GM23338 (cell line): ENCODE results near the gene UBE2E2. TPM values are rescaled to one million over a fixed set of nuclear protein-coding genes. Genes with fewer than 3 reads are reported as not detected.

Source experiments
- ATAC-seq: fragments of 200-7000 bp; cut with Tn5 transposase; 3 replicates; pipeline ENCODE4 v1.9.1; 2020
- DNase-seq: peaks from one replicate; pipeline ENCODE4 v3.0.0-alpha.2; 2015; ENCODE audit warnings: low spot score
- H2AFZ ChIP-seq: fragments of 200-600 bp; sonication (generic); 2 replicates; pipeline ENCODE4 v1.8.0; 2016; ENCODE audit warnings: antibody characterized with exemption, mild to moderate bottlenecking, moderate library complexity
- H3F3A ChIP-seq: fragments of 200-600 bp; sonication (generic); replicated peaks from 2 replicates; pipeline ENCODE4 v1.8.0; 2017; ENCODE audit warnings: antibody characterized with exemption, mixed run types, low read depth
- H3K27ac ChIP-seq: fragments of 200-600 bp; sonication (generic); 2 replicates; pipeline ENCODE4 v1.6.1; 2016; ENCODE audit warnings: low read depth
- H3K27me3 ChIP-seq: fragments of 200-600 bp; sonication (generic); 2 replicates; pipeline ENCODE4 v1.8.0; 2016; ENCODE audit warnings: mild to moderate bottlenecking, mixed run types, moderate library complexity; ENCODE audit not compliant: insufficient read depth
- H3K36me3 ChIP-seq: fragments of 200-600 bp; sonication (generic); 2 replicates; pipeline ENCODE4 v1.8.0; 2016; ENCODE audit warnings: mild to moderate bottlenecking; ENCODE audit not compliant: insufficient read depth
- H3K4me1 ChIP-seq: fragments of 200-600 bp; sonication (generic); 2 replicates; pipeline ENCODE4 v1.8.0; 2016; ENCODE audit warnings: mild to moderate bottlenecking, moderate library complexity; ENCODE audit not compliant: insufficient read depth
- H3K4me2 ChIP-seq: fragments of 200-600 bp; sonication (generic); 2 replicates; pipeline ENCODE4 v1.7.1; 2017; ENCODE audit warnings: mixed run types
- H3K4me3 ChIP-seq: fragments of 200-600 bp; sonication (generic); 2 replicates; pipeline ENCODE4 v1.6.1; 2016; ENCODE audit warnings: mixed run types
- H3K79me2 ChIP-seq: fragments of 200-600 bp; sonication (generic); replicated peaks from 2 replicates; pipeline ENCODE4 v1.8.0; 2017; ENCODE audit warnings: mild to moderate bottlenecking; ENCODE audit not compliant: insufficient read depth
- H3K9me2 ChIP-seq: fragments of 200-600 bp; sonication (generic); 2 replicates; pipeline ENCODE4 v1.8.0; 2017; ENCODE audit not compliant: insufficient read depth
- H4K20me1 ChIP-seq: fragments of 200-600 bp; sonication (generic); replicated peaks from 2 replicates; pipeline ENCODE4 v1.8.0; 2017; ENCODE audit warnings: mild to moderate bottlenecking; ENCODE audit not compliant: insufficient read depth
- H3K27ac Mint-ChIP-seq: 2 replicates; pipeline ENCODE4 v1.8.0; 2020; ENCODE audit warnings: inconsistent platforms, mild to moderate bottlenecking, moderate library complexity, mixed read lengths
- H3K27me3 Mint-ChIP-seq: 3 replicates; pipeline ENCODE4 v1.8.0; 2022; ENCODE audit warnings: low read depth, mild to moderate bottlenecking, moderate library complexity, mixed read lengths, inconsistent platforms; ENCODE audit not compliant: insufficient read depth, poor library complexity
- H3K36me3 Mint-ChIP-seq: 3 replicates; pipeline ENCODE4 v1.8.0; 2021; ENCODE audit warnings: low read depth, mild to moderate bottlenecking, inconsistent platforms, moderate library complexity, mixed read lengths
- H3K4me1 Mint-ChIP-seq: 3 replicates; pipeline ENCODE4 v1.8.0; 2020; ENCODE audit warnings: mild to moderate bottlenecking, inconsistent platforms, mixed read lengths
- H3K4me3 Mint-ChIP-seq: 3 replicates; pipeline ENCODE4 v1.8.0; 2021; ENCODE audit warnings: moderate library complexity, mild to moderate bottlenecking, inconsistent platforms, mixed read lengths
- H3K9me3 Mint-ChIP-seq: 3 replicates; pipeline ENCODE4 v1.8.0; 2020; ENCODE audit warnings: moderate library complexity, mild to moderate bottlenecking, inconsistent platforms, mixed read lengths
- CREB1 ChIP-seq: fragments of 250-450 bp; sonication (Bioruptor Pico); IDR thresholded peaks from 2 replicates; pipeline ENCODE4 v1.5.0; 2020; ENCODE audit warnings: low read depth, mild to moderate bottlenecking, moderate library complexity
- EZH2 ChIP-seq: fragments of 200-600 bp; sonication (generic); IDR thresholded peaks from one replicate; pipeline ENCODE4 v1.8.0; 2017; ENCODE audit warnings: antibody characterized with exemption, mild to moderate bottlenecking, low read depth; ENCODE audit not compliant: unreplicated experiment
- EZH2phosphoT487 ChIP-seq: fragments of 200-600 bp; sonication (generic); IDR thresholded peaks from one replicate; pipeline ENCODE4 v1.8.1; 2018; ENCODE audit warnings: antibody characterized with exemption; ENCODE audit not compliant: unreplicated experiment
- JUNB ChIP-seq: IDR thresholded peaks from one replicate; pipeline ENCODE4 v1.6.1; 2016; ENCODE audit warnings: antibody characterized with exemption; ENCODE audit not compliant: unreplicated experiment
- NANOG ChIP-seq: IDR thresholded peaks from 2 replicates; pipeline ENCODE4 v1.6.1; 2016; ENCODE audit warnings: antibody characterized with exemption, borderline replicate concordance
- POLR2AphosphoS5 ChIP-seq: IDR thresholded peaks from 2 replicates; pipeline ENCODE4 v1.6.1; 2016; ENCODE audit warnings: antibody characterized with exemption, low read depth
- STAT1 ChIP-seq: IDR thresholded peaks from one replicate; pipeline ENCODE4 v1.6.1; 2016; ENCODE audit warnings: antibody characterized with exemption; ENCODE audit not compliant: unreplicated experiment
- ZNF114 ChIP-seq: fragments of 250-450 bp; sonication (Bioruptor Pico); IDR thresholded peaks from 2 replicates; pipeline ENCODE4 v1.5.0; 2020; ENCODE audit warnings: mild to moderate bottlenecking, moderate library complexity
- ZNF331 ChIP-seq: fragments of 250-450 bp; sonication (Bioruptor Pico); IDR thresholded peaks from 2 replicates; pipeline ENCODE4 v1.5.0; 2020; ENCODE audit warnings: low read depth, mild to moderate bottlenecking, moderate library complexity
- polyA plus RNA-seq: library from polyadenylated mRNA; unstranded; fragments of >200 nt; fragmentation: Nextera tagmentation; extraction: Ambion mirVana; gene quantifications from 2 replicates; pipeline ENCODE4 v1.2.1, GENCODE V29; 2016
- total RNA-seq: library from RNA; depleted of rRNA; stranded (reverse); fragments of >200 nt; shearing (Covaris generic); gene quantifications from 2 replicates; pipeline ENCODE4 v1.2.3, GENCODE V29; 2014
- TF ChIP-seq, protein P1 (sequence below), 2 experiments: fragments of 200-600 bp in 1 of 2; sonication (generic) in 1 of 2; conservative IDR thresholded peaks; 2 replicates each; pipeline versions ENCODE4 v1.5.1 to v1.6.1; 2016 to 2017; ENCODE audit warnings: antibody characterized with exemption in 2 of 2, low read depth in 2 of 2, mild to moderate bottlenecking in 2 of 2, moderate library complexity in 1 of 2
- TF ChIP-seq, protein P2 (sequence below): IDR thresholded peaks from one replicate; pipeline ENCODE4 v1.6.1; 2018; ENCODE audit warnings: antibody characterized with exemption; ENCODE audit not compliant: unreplicated experiment
- TF ChIP-seq, protein P3 (sequence below): IDR thresholded peaks from 2 replicates; pipeline ENCODE4 v1.6.1; 2016; ENCODE audit warnings: antibody characterized with exemption

UBE2E2 gene
- total and polyA plus RNA-seq, 2 experiments from 2014 or later, result 86.9 to 169 TPM

DNA sequence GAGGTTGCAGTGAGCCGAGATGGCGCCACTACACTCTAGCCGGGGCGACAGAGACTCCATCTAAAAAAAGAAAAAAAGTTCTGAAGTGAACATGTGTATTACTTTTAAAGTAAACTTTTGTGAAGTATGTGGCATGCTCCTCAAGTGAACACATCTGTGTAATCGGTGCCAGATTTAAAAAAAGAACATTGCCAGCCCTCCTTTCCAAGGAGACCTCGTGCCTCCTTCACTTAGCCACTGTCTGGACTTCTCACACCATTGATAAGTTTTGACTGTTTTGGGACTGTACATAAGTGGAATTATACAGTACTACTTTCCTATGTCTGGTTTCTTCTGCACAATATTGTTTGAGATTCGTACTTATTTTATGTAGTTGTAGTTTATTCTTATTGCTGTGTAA is 140.4 kb downstream of the UBE2E2 start (continued):
- TF ChIP-seq, protein P1, sequence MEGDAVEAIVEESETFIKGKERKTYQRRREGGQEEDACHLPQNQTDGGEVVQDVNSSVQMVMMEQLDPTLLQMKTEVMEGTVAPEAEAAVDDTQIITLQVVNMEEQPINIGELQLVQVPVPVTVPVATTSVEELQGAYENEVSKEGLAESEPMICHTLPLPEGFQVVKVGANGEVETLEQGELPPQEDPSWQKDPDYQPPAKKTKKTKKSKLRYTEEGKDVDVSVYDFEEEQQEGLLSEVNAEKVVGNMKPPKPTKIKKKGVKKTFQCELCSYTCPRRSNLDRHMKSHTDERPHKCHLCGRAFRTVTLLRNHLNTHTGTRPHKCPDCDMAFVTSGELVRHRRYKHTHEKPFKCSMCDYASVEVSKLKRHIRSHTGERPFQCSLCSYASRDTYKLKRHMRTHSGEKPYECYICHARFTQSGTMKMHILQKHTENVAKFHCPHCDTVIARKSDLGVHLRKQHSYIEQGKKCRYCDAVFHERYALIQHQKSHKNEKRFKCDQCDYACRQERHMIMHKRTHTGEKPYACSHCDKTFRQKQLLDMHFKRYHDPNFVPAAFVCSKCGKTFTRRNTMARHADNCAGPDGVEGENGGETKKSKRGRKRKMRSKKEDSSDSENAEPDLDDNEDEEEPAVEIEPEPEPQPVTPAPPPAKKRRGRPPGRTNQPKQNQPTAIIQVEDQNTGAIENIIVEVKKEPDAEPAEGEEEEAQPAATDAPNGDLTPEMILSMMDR (conservative IDR thresholded peaks at IDR 0.05; ENCODE audit: low read depth in 2 of 2), result no peak
- no peak for TF ChIP-seq EZH2
- TF ChIP-seq EZH2phosphoT487, result no peak
- TF ChIP-seq STAT1, result no peak
- TF ChIP-seq POLR2AphosphoS5, result no peak

DNA sequence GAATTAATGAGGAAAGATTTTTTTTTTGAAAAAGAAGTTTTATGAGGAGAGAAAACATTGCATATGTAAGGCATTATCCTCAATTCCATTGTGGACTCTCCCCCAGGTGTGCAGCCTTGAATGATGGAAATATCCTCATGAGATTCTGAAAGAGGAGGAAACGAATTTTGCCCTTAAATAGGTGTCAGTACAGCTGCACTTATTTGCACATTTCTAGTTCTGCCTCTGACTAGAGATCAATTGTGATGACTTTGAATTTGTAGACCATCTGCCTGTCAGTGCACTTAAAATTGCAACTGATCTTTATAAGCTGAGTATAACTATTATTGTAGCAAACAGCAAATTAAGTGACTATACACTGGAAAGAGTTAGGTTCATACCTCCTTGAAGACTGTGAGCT is 141.8 kb downstream of the UBE2E2 start:
- Histone ChIP-seq H3F3A (no peaks in the 10 kb centered on the region), H3K4me3 (no peak overlapping the region), H3K27me3 (no peaks in the 10 kb centered on the region), H2AFZ (no peak overlapping the region), H4K20me1 (no peaks in the 10 kb centered on the region; the same call in 1 of the 2 replicates), H3K79me2 (peaks cover 25% of the 10 kb centered on the region; the same call in 1 of the 2 replicates), H3K4me2 (no peak overlapping the region), H3K4me1 (peaks cover 18% of the 10 kb centered on the region; the same call in 1 of the 2 replicates), H3K36me3 (no peaks in the 10 kb centered on the region), H3K9me2 (no peaks in the 10 kb centered on the region), H3K27ac (no peak overlapping the region)
- no peak for ATAC-seq
- Mint-ChIP-seq H3K27ac (no peak overlapping the region), H3K4me3 (no peak overlapping the region), H3K4me1 (peaks cover 12% of the 10 kb centered on the region), H3K27me3 (no peaks in the 10 kb centered on the region), H3K9me3 (peaks cover 32% of the 10 kb centered on the region), H3K36me3 (peaks cover 34% of the 10 kb centered on the region)
- no peak for DNase-seq
- TF ChIP-seq, protein P1 (conservative IDR thresholded peaks at IDR 0.05; ENCODE audit: low read depth in 2 of 2), result no peak
- TF ChIP-seq CREB1 (CRISPR knock-in tag) (no peak), JUNB (no peak), ZNF114 (CRISPR knock-in tag) (no peak), ZNF331 (CRISPR knock-in tag) (no peak), NANOG (no peak), POLR2AphosphoS5 (no peak), EZH2 (no peak)
- TF ChIP-seq, protein P2, sequence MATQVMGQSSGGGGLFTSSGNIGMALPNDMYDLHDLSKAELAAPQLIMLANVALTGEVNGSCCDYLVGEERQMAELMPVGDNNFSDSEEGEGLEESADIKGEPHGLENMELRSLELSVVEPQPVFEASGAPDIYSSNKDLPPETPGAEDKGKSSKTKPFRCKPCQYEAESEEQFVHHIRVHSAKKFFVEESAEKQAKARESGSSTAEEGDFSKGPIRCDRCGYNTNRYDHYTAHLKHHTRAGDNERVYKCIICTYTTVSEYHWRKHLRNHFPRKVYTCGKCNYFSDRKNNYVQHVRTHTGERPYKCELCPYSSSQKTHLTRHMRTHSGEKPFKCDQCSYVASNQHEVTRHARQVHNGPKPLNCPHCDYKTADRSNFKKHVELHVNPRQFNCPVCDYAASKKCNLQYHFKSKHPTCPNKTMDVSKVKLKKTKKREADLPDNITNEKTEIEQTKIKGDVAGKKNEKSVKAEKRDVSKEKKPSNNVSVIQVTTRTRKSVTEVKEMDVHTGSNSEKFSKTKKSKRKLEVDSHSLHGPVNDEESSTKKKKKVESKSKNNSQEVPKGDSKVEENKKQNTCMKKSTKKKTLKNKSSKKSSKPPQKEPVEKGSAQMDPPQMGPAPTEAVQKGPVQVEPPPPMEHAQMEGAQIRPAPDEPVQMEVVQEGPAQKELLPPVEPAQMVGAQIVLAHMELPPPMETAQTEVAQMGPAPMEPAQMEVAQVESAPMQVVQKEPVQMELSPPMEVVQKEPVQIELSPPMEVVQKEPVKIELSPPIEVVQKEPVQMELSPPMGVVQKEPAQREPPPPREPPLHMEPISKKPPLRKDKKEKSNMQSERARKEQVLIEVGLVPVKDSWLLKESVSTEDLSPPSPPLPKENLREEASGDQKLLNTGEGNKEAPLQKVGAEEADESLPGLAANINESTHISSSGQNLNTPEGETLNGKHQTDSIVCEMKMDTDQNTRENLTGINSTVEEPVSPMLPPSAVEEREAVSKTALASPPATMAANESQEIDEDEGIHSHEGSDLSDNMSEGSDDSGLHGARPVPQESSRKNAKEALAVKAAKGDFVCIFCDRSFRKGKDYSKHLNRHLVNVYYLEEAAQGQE, result no peak
- TF ChIP-seq, protein P3, sequence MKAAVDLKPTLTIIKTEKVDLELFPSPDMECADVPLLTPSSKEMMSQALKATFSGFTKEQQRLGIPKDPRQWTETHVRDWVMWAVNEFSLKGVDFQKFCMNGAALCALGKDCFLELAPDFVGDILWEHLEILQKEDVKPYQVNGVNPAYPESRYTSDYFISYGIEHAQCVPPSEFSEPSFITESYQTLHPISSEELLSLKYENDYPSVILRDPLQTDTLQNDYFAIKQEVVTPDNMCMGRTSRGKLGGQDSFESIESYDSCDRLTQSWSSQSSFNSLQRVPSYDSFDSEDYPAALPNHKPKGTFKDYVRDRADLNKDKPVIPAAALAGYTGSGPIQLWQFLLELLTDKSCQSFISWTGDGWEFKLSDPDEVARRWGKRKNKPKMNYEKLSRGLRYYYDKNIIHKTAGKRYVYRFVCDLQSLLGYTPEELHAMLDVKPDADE, result no peak
